Ovary (tissue), 9 donors: ENCODE results near the gene DENND1A. TPM values are rescaled to one million over a fixed set of nuclear protein-coding genes. Genes with fewer than 3 reads are reported as not detected.
A peak's percentile ranks its signal among the peaks of the same experiment; 100 is the strongest.

ENCODE experiments used
- DNase-seq, 5 donors: peaks; one replicate each; pipeline ENCODE4 v3.0.0-alpha.2; 2019 to 2020
- H3K27ac ChIP-seq, 2 donors: fragments of 200-600 bp; one replicate each; pipeline versions ENCODE4 v1.5.1 to v1.8.0; 2019 to 2022
- H3K27me3 ChIP-seq: fragments of 200-600 bp; one replicate; pipeline ENCODE4 v1.8.0; 2022
- H3K36me3 ChIP-seq: fragments of 200-600 bp; sonication (generic); one replicate; pipeline ENCODE4 v1.5.1; 2019
- H3K4me1 ChIP-seq: one replicate; pipeline ENCODE4 v1.8.1; 2013; ENCODE audit warnings: mild to moderate bottlenecking, moderate library complexity; ENCODE audit not compliant: insufficient read depth
- H3K4me3 ChIP-seq: fragments of 200-600 bp; sonication (generic); one replicate; pipeline ENCODE4 v1.5.1; 2017
- H3K9me3 ChIP-seq, 2 donors: fragments of 200-600 bp in 1 of 2; sonication (generic) in 1 of 2; one replicate each; pipeline versions ENCODE4 v1.5.1 to v1.8.1; 2013 to 2019; ENCODE audit warnings: mild to moderate bottlenecking in 1 of 2, moderate library complexity in 1 of 2
- EP300 ChIP-seq: sonication (generic); formaldehyde crosslinking; IDR thresholded peaks from one replicate; pipeline ENCODE4 v1.6.1; 2017; ENCODE audit warnings: antibody characterized with exemption
- POLR2A ChIP-seq: fragments of 450-650 bp; IDR thresholded peaks from one replicate; pipeline ENCODE4 v1.6.1; 2017; ENCODE audit warnings: antibody characterized with exemption, mild to moderate bottlenecking, moderate library complexity
- WGBS, 3 donors: extraction: QIAGEN DNeasy Blood & Tissue Kit in 1 of 3; methylation state at CpG; one replicate each; pipeline versions ENCODE4 v1.1.5 to v1.1.7; 2013 to 2017; 5-methylcytosine and 5-hydroxymethylcytosine counted together
- intact Hi-C, 4 donors: fragments of 100-400 bp; cut with DNase I; formaldehyde crosslinking; loops; one replicate each; pipeline versions ENCODE4 v1.11.0 to v1.15.1; 2022 to 2023
- polyA plus RNA-seq, 2 donors: library from polyadenylated mRNA; stranded (reverse); fragments of 200-250 nt in 1 of 2; fragments of 350-450 nt in 1 of 2; fragmentation: Illumina TruSeq in 1 of 2; extraction: RNeasy Lipid Tissue Mini Kit (QIAGEN cat#74804) in 1 of 2; gene quantifications; one replicate each; pipeline ENCODE4 v1.2.3, GENCODE V29; 2013 to 2014
- total RNA-seq, 7 donors: library from RNA; depleted of rRNA in 2 of 7; stranded (reverse); fragments of >200 nt in 2 of 7; fragmentation: NEBNext Ultra II Directional in 3 of 7; extraction: Animal tissue kit (Norgen Biotek cat#: 25700) in 3 of 7; gene quantifications; one replicate each; pipeline versions ENCODE4 v1.1.0 to v1.2.4, GENCODE V29; 2016 to 2023
- TF ChIP-seq, protein P1 (sequence below), 3 donors: fragments of 450-650 bp in 2 of 3; fragments of 200-600 bp in 1 of 3; IDR thresholded peaks; one replicate each; pipeline versions ENCODE4 v1.5.1 to v1.8.0; 2016 to 2022; ENCODE audit warnings: antibody characterized with exemption in 3 of 3, mild to moderate bottlenecking in 1 of 3
- donor health status: DM: no; HTN: no; CAD: no; lungs with moderate emphysema.
- donor health status: DM: no; HTN: no; CAD: no.
- donor health status: Bipolar disorder and iron deficiency.
- donor health status: DM: yes; HTN: yes; CAD: no.
- donor health status: DM: no; HTN: no; CAD: no.
- donor health status: DM: yes; HTN: yes; CAD: no.

DENND1A gene
- total and polyA plus RNA-seq, 9 donors: 10.4 to 24.5 (median 17.1) TPM

GRCh38 chr9:123465304-123465703, 464.6 kb downstream of the DENND1A start:
- no peaks in the 10 kb centered on the region for H3K36me3 ChIP-seq
- no peak overlapping the region for H3K27ac ChIP-seq
- no peak for TF ChIP-seq POLR2A
- TF ChIP-seq EP300: no peak
- TF ChIP-seq, protein P1, sequence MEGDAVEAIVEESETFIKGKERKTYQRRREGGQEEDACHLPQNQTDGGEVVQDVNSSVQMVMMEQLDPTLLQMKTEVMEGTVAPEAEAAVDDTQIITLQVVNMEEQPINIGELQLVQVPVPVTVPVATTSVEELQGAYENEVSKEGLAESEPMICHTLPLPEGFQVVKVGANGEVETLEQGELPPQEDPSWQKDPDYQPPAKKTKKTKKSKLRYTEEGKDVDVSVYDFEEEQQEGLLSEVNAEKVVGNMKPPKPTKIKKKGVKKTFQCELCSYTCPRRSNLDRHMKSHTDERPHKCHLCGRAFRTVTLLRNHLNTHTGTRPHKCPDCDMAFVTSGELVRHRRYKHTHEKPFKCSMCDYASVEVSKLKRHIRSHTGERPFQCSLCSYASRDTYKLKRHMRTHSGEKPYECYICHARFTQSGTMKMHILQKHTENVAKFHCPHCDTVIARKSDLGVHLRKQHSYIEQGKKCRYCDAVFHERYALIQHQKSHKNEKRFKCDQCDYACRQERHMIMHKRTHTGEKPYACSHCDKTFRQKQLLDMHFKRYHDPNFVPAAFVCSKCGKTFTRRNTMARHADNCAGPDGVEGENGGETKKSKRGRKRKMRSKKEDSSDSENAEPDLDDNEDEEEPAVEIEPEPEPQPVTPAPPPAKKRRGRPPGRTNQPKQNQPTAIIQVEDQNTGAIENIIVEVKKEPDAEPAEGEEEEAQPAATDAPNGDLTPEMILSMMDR (IDR thresholded peaks at IDR 0.05): no peak
- H3K9me3 ChIP-seq: no peaks in the 10 kb centered on the region
- no peaks in the 10 kb centered on the region for H3K4me1 ChIP-seq
- no peaks in the 10 kb centered on the region for H3K27me3 ChIP-seq
- WGBS, 3 donors: 83 to 89% (median 84%) methylated on average over 1 of the region's 1 CpG
- intact Hi-C loops: no loop called here
- no peak overlapping the region for H3K4me3 ChIP-seq
- no peak for DNase-seq

GRCh38 chr9:123460091-123460490, 469.8 kb downstream of the DENND1A start:
- no peaks in the 10 kb centered on the region for H3K4me1 ChIP-seq
- TF ChIP-seq EP300 (no peak), POLR2A (no peak)
- TF ChIP-seq, protein P1 (IDR thresholded peaks at IDR 0.05): no peak
- intact Hi-C loops: no loop called here
- DNase-seq: no peak
- no peaks in the 10 kb centered on the region for H3K36me3 ChIP-seq
- H3K27me3 ChIP-seq: no peaks in the 10 kb centered on the region
- no peaks in the 10 kb centered on the region for H3K9me3 ChIP-seq
- H3K4me3 ChIP-seq: no peak overlapping the region
- WGBS, 3 donors: 75 to 82% (median 81%) methylated on average over 2 of the region's 2 CpGs
- no peak overlapping the region for H3K27ac ChIP-seq

GRCh38 chr9:123457583-123457982, 472.3 kb downstream of the DENND1A start:
- Histone ChIP-seq H3K27me3 (no peaks in the 10 kb centered on the region), H3K9me3 (no peaks in the 10 kb centered on the region), H3K4me1 (no peaks in the 10 kb centered on the region), H3K4me3 (no peak overlapping the region), H3K27ac (no peak overlapping the region), H3K36me3 (no peaks in the 10 kb centered on the region)
- 25 to 49% (median 28%) methylated on average over 9 of the region's 9 CpGs for WGBS, 3 donors
- peak in 3 of 5 donors; percentile 19 to 41 (median 25) for DNase-seq
- TF ChIP-seq EP300: no peak
- TF ChIP-seq, protein P1 (IDR thresholded peaks at IDR 0.05): no peak
- no peak for TF ChIP-seq POLR2A
- intact Hi-C loops: no loop called here

DNA sequence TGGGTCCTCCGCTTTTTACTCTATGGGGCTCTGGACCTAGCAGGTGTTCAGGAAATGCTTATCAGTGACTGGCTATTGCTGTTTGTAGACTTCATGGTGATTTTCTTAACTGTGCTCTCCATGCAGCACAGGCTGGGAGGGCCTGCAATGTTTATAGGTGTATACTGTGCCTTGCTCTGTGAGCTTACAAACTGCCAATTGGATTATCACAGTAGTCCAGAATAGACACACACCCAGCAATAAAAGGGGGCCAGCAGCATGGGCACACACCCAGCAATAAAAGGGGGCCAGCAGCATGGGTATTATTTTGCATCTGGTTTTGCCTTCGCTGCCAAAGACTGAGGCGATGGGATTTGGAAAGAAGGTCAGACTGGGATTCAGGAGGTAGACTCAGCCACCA, 473.9 kb downstream of the DENND1A start:
- Histone ChIP-seq H3K27me3 (no peaks in the 10 kb centered on the region), H3K27ac (no peak overlapping the region), H3K9me3 (no peaks in the 10 kb centered on the region), H3K4me1 (no peaks in the 10 kb centered on the region), H3K36me3 (no peaks in the 10 kb centered on the region), H3K4me3 (no peak overlapping the region)
- 73 to 99% (median 95%) methylated on average over 3 of the region's 3 CpGs for WGBS, 3 donors
- intact Hi-C loops: no loop called here
- TF ChIP-seq EP300: no peak
- TF ChIP-seq POLR2A: no peak
- TF ChIP-seq, protein P1 (IDR thresholded peaks at IDR 0.05): no peak
- DNase-seq: no peak

DNA sequence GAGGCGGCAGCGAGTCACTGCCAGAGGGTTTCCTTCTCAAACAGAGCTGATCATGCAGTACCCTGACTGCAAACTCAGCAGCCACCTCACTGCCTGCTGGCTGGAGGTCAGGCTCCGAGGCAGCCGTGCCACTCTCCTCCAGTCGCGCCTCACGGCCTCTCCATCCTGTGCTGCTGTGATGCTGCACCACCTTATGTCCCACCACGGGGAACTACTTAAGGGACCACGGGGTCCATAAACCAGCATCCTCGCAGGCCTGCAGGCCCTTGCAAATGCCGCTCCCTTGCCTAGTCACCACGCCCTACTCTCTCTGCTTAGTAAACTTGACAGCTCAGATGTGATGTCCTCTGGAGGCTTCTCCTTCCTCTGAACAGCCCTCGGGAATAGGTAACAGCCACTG, 474.7 kb downstream of the DENND1A start:
- Histone ChIP-seq H3K36me3 (no peaks in the 10 kb centered on the region), H3K4me1 (no peaks in the 10 kb centered on the region), H3K9me3 (no peaks in the 10 kb centered on the region), H3K4me3 (no peak overlapping the region), H3K27ac (no peak overlapping the region), H3K27me3 (no peaks in the 10 kb centered on the region)
- intact Hi-C loops: no loop called here
- DNase-seq: peak in 1 of 5 donors; percentile 21
- TF ChIP-seq, protein P1 (IDR thresholded peaks at IDR 0.05): no peak
- TF ChIP-seq EP300 (no peak), POLR2A (no peak)
- WGBS, 3 donors: 95 to 96% (median 95%) methylated on average over 13 of the region's 13 CpGs
